Right forelimb (tissue), 1 donor: ENCODE data around the gene DLK2.
"Not testable (repeated sequence)": the region's sequence is repeated elsewhere in the genome, so short reads cannot be mapped to it uniquely, and the experiment has no call there.

ENCODE experiments used
- DNase-seq: peaks from one replicate; pipeline ENCODE4 v3.0.0-alpha.2; 2018

DLK2 gene, protein sequence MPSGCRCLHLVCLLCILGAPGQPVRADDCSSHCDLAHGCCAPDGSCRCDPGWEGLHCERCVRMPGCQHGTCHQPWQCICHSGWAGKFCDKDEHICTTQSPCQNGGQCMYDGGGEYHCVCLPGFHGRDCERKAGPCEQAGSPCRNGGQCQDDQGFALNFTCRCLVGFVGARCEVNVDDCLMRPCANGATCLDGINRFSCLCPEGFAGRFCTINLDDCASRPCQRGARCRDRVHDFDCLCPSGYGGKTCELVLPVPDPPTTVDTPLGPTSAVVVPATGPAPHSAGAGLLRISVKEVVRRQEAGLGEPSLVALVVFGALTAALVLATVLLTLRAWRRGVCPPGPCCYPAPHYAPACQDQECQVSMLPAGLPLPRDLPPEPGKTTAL

DNA sequence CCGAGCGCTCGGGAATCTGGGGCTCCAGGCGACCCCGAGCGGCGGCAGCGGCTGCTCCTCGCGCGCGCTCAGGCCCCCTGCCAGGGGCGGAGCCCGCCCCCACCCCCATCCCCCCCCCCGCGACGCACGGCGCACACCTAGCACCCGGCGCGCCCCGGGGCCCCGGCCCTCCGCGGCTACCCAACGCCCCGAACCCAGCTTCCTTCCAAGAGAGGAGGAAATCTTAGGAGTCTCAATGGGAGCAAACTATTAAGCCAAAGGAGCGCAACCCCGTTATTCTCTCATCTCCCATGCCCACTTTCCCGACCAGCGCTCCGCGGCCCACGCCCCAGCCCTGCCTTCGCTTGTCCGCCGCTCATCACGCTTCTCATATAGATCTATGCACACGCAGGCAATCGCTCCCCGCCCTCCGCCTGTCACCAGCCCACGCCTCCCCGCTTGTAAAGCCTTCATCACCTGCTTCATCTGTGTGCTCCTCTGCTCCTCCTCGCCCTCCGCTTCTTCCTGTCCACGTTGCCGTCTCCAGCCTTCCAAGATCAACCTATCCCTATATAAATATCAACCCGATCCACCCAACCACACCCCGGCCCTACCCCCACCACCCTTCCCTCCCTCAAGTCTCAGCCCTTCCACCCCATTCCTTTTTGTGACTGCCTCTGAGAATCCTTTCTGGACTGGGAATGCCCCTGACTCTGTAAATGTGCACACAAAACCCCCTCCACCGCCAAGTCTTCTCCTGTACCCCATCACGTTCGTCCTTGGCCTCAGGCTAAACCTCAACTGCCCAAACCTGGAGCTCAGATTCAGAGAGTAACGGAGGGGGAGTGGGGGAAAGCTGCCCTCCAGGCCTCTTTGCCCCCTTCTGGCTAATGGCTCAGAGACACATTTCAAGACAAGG is at the start of gene DLK2:
Gene DLK2 (minus strand): TSS at position 18 of the 898 bp plus-strand sequence. CDS start 723 bp downstream, outside the sequence.
- peak; percentile 55 for DNase-seq

DNA sequence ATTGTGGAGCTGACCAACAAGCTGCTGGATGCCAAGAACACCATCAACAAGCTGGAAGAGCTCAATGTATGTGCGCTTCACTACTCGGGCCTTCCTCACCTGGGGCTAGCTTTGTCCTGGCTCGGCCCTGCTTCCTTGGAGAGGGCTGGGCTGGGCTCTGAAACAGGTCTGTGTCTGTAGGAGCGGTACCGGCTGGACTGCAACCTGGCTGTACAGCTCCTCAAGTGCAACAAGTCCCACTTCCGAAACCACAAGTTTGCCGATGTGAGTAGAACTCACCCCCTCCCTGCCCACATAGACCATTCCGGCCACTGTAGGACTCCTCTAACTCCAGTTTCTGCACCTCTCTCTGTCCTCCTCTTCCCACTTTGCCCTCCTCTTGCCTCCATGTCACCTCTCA is 48.1 kb upstream of the DLK2 start:
- DNase-seq, result no peak

DNA sequence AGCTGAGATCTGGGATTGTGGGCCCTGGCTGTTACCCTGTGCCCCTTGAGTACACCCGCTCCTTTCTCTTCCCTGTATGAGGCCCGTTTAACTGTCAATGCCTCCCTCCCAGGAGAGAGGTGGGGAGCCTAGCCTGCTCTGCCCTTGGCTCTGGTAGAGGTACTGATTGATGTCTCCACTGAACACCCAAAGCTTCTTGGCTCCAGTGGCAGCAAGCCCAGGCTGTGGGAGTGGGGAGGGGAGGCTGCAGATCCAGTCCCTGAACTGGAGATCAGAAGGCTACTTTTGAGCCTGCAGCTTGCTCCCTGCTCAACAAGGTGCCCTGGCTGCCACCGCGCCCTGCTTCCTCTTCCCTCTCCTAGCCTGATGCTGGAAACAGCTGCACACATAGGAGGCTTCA is 47.3 kb upstream of the DLK2 start:
- DNase-seq, result no peak

DNA sequence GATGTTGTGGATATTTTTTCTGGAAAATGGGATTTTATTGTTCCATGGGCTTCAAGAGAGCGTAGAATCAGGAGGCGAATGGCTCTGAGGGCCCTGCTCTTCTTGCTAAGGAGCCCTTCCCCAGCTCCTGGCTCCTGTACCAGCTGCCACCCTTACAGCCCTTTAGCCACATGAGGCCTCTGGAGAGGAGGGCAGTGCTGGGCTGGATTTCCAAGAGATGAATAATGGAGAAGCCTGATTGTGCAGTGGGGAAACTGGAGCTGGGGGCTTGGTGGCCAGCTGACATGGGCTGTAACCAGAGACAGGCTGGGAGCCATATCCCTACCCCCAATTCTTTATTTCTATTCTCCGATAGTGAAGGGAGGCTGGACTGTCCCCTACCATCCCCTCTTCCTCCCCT is 45.6 kb upstream of the DLK2 start:
- DNase-seq, result no peak

DNA sequence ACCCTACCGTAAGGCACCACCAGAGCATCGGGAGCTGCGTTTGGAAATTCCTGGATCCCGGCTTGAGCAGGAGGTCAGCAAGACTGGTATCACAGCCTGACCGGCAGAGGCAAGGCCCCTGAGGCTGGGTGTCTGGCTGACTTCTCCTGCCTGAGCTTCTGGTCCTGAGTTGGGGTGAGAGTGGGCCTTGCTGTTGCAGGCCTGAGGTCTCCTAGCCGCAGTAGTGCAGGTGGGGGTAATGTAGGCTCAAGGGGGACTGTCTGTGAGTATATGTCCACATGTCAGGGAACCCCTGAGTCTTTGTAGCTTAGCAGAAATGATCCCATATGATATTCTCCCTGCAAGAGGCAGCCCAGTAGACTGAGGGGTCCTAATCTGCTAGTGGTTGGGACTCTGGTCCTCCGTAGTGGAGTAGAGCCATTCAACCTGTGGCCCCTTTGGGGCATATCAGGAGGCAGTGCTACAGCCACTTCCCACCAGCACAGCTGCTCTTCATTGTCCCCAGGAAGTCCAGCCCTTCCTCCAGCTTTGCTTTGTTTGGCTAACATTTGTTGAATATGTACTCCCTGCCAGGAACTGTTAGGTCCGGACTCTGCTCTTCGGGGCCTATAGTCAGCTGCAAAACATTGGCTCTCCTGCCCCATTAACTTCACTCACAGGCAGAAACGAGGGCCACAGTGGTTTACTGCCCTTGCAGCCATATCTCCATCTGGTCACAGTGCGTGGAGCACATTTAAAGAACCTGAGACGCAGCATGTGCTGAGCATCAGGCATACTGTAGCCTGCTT is 43.9 kb upstream of the DLK2 start:
- no peak for DNase-seq

DNA sequence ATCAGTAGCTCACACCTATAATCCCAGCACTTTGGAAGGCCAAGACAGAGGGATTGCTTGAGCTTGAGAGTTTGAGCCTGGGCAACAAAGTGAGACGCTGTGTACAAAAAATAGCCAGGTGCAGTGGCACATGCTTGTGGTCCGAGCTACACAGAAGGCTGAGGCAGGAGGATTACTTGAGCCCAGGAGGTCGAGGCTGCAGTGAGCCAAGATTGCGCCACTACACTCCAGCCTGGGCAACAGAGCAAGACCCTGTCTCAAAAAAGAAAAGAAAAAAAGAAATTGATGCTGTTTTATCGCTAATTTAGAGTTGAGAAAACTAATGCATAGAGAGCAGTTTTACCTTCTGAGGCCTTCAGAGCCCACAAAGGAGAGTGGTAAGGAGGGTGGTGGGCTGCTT is 42.9 kb upstream of the DLK2 start:
- DNase-seq, result not testable (repeated sequence)

DNA sequence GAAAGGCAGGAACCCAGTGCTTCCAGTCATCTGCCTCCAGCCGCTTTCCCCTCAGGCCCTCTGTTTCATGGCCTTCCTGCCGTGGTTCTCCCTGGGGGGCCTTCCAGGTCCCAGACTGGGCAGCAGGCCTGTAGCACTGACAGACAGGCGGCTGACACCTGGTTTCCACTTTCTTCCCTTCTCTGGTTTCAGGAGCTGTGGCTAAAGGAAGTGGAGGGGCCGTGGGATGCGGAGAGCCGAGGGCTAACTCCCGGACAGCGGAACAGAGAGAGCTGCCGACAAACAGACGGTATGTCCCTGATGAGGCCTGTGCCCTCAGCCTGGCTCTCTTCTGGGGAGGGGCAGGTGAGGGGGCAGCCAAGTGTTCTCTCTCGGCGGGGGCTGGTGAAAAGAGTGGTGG is 42.3 kb upstream of the DLK2 start:
- no peak for DNase-seq

DNA sequence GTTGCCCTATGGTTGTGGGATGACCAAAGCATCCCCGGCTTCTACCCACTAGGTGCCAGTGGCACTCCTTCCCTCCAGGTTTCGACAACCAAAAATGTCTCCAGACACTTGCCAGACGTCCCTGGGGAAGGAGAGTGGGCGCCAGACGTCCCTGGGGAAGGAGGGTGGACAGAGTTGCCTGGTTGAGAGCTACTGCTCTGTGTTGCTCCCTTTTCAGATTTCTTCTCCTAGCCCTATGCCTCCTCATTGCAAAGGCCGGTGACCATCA is 41.7 kb upstream of the DLK2 start:
- no peak for DNase-seq

DNA sequence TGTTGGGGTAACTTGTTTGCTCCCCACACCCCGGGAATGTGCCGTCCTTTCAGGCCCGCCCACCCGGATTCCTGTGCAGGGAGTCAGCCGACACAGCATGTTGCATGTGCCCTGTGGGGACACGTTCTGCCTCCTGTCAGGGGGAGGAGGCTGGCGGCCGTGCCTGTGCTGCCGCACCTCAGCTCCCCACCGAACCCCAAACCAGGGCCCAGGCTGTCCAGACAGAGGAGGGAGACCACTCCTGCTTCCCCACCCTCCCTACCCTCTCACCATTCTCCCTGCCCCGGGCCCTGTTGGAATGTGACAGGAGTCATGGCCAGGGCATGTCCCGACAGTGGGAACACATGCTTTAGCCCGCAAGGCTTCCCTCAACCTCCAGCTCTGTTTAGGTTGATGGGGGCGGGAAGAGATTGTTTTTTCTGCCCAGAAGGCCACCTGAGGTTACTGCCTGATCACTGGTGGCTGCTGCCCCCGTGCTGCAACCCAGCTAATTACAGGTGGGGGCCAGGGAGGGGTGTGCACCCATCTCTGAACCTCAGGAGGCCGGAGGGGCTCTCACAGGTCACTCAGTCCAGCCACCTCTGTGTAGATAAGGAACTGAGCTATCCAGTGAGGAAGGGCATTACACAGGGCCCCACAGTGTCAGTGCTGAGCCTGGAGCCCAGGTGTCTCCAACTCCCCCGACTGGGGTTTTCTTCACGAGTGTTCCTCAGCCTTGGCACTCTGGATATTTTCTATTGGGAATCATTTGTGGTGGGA is 41.2 kb upstream of the DLK2 start:
- no peak for DNase-seq

DNA sequence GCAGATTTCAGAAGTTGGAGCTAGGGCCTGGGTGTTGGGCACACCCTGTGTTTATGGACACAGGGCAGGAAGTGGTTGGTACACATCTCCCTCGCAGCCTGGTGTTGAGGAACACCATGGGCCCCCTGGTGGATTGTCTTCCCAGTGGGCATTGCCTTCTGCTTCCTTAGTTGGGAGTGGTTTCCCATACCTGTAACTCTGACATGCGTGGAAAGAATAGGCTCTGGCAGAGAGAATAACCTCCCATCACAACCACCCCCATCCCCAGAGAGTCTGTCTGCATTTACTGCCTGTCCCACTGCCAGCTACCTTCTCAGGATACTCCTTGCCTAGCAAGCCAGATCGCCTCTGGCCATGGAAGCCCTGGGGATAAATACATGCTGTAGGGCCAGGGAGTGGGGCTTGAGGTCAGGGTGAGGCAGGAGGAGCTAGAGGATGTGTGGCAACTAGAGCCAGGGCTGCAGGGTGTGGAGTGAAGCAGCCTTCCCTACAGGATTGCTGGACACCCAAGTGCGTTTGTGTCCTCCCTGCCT is 40.1 kb upstream of the DLK2 start:
- DNase-seq, result no peak

DNA sequence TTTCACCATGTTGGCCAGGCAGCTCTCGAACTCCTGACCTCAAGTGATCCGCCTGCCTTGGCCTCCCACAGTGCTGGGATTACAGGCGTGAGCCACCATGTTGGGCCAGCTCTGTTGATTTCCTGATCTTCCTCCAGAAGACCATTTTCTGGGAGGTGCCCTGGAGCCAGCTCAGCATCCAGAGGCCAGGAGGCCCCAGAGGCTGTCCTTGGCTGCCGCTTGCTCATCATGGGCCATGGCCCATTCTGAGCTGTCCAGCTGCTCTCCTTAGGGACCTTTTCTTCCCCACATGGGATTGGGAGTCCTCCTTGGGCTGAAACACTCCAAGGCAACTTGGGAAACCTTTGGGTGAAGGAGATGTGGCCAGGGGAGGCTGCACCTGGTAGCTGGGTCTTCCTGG is 39.4 kb upstream of the DLK2 start:
- DNase-seq, result no peak

DNA sequence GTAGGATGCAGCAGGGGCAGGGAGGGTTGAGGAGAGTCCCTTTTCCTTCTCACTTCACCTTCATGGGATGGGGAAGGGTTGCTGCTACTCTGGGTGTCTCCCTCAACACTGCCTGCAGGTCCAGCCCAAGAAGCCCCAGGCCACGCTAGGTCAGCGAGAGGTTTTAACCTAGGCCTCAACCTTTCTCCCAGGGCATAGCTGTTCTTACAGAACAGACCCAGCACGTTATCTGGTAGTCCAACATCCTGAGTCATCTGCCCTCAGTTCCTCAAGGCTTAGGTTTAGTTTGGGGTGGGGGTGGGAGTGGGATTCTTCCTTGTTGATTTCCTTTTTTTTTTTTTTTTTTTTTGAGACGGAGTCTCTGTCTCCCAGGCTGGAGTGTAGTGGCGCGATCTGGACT is 39.0 kb upstream of the DLK2 start:
- no peak for DNase-seq

DNA sequence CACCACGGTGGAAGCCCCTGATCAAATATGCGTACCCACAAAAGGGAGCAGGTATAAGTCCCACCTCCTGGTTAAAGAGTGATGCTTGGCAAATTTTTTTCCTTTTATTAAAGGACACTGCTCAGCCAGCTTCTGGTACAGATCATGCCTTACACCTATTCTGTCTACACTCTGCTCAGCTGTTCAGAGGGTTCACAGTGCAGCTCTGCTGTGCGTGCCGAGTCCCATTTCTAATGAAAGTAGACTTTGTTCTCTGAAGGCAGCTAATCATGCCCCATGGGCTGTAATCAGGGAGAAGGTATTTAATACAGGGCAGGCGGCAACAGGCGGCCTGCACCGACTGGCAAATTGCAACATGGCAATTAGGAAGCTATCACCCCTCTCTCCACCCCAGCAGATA is 38.5 kb upstream of the DLK2 start:
- DNase-seq, result no peak

DNA sequence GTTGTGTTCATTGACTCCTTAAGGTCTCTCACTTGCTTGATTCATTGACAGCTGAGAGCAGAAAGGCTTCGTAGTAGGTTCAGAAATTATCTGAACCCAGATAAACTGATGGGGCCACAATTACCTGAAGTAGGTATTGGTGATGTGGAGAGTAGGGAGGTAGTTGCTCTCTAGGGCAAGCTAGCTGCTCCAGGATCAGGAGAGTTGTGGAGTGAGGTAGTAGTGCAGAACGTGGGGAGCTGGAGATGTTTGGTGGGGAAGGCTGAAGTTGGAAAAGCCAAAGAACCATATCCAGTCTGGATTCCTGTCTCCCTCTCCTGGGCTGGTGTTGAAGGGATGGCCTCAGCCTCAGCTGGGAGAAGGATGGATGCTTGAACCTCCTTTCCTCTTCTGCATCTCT is 37.9 kb upstream of the DLK2 start:
- DNase-seq, result no peak

DNA sequence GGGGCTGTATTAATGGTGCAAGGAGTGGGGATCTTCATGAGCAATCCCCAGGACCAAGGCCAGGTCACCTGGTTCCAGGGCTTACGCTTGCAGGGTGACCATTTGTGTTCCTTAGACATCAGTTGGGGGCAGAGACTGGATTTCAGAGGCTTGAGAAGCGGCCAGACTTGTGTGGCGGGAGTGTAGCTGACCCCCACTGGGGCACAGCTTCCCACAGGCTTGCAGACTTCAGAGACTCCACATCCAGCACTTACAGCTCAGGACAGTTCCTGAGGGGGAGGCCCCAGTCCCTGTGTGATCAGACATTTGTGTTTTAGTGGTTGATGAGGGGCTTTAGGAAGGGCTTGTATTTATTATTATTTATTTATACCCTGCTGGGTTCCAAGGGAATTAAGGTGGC is 37.3 kb upstream of the DLK2 start:
- DNase-seq, result no peak

DNA sequence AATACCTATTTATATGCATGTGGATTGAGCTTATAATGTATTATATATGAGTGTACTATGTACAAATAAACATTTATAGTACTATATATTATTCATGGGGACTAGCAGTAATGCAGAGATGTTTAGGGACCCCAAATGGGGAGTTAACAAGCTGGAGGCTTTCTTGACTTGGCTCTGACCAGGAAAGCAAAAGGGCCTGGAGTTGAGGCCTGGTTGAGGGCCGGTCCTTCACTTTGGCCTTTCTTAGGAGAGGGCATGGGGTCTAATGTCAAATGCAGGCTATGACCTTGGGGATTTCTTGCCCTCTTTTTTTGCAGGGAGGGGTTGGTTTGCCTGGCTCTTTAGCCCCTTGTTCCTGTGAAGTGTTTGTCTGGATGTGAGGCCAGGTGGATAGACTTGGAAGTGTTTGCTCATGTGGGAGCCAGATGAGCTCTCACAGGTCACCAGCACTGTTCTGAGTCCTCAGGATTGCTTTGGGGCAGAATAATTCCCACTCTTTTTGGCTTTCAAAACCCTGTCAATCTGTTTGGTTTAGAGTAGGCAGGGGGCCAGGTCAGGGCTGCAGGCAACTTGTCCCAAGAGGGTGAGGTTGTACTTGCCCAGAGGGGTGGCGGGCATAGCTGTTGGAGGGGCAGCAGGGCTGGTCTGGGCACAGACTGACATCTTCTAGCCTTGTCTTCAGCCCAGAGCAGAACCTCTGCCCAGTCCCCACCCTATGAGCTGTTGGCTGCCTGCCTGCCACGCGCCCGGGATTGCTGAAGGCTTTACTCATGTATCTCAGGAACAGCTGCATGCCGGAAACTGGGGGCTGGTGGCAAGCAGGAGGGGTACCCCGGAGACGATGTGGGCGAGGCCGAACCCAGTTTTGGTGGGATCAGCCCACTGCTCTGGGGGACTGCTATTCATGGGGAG is 36.7 kb upstream of the DLK2 start:
- DNase-seq, result peak; percentile 79

DNA sequence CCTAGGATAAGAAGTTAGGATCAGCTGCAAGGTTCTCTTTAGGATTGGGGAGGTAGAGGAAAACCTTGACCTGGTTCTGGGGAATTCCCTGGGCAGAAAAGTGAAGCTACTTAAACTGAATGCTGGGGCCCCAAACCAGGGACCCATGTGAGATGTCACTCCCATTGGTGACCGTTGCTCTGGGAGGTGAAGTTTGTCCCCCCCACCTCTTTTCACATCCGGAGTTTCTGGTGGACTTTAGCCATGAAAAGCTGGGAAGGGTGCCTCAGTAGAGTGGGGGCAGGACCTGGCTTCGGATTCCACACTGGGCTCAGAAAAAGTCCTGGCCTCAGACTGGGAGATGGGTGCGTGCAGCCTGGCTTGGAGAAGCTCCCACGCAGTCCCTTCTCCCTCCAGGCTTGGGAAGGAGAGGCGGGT is 35.2 kb upstream of the DLK2 start:
- DNase-seq, result no peak

DNA sequence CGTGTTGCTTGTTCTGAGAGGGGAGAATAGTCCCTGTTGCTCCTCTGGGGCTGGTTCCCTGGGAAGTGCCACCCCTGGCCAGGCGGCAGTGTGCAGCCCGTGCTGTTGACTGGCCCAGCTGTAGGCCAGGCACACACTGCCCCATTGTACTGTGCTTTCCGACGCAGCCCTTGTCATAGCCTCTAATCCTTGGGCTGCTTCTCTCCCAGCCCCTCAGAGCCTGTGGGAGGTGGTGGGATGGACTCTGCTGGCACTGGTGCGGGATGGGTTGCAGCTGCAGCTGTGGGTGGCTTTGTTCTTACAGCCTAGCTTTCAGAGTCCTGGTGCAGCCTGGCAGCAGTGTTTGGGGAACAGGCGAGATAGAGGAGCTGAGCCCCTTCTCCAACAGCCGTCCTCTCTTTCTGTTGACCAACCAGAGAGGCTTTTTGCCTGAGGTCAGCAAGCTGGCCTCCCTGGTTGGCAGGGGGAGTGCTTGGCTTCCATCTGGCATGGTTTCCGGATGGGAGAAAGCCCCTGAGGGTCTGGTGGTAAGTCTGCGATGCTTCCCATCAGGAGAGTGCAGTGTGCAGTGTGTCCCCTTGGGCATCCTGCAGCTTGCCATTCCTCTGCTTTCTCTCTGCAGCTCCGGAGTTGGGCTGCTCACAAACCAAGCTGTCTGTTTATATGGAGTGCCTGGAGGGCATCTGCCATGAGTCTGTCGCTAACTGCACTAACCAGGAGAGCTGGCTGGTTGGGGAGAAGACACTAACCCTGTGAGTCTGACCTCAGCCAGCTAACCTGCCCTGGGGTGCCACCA is 34.1 kb upstream of the DLK2 start:
- DNase-seq, result no peak

DNA sequence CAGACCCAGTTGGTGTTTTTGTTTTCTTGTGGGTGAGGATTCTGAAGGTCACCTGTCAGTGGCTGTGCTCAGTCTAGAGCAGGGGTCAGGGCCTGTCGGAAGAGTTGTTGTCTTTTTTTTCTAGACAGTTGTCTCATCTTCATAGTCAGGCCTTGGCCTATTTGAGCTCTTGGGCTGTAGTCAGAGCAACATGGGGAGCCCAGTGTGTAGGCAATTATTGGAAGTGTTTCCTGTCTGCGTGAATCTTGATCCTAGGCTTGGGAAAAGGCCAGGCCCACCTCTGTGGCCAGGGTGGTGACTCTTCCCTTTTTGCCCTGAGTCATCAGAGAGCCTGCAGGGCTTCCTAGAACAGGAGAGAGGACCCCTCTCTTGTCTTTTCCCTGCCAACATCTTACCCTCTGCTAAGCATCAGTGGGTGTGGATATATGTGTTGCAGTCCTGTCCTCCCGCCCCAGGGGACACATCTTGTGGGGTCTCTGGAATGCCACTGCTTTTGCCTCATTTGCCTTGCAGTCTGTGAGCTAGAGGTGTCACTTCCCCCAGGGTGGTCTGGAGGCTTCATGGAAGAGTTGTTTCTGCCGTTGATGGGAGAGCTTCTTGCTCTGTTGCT is 33.4 kb upstream of the DLK2 start:
- no peak for DNase-seq

DNA sequence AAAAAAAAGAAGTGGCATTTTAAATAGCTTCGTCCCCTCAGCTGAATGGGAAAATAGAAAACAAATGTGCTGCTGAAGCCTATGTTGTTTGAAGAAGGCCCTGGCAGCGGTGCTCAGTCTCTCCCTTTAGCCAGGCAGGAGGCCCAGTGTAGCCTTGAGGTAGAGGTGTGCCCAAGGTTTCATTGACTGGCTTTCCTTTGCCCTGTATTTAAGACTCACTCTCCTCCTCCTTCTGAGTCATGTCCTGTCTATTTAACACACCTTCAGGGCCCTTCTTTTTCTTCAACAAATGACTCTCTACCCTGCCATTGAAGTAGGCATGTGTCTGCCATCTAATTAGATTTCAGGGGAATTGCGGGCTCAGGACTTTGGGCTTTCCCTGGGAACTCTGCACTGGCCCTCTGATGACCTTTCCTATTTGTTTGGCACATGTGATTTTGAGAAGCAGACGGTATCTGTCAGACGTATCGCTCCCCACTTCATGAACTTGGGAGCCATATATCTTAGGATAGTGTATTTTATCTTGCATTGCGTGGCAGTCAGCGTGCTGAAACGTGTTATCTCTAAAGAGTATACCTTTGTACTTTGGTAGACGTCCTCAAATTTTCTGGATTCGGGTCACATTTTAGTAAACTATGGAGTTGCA is 26.4 kb upstream of the DLK2 start:
- DNase-seq, result no peak
